Left kidney (tissue), 2 donors: ENCODE data around the gene MIDN. TPM values are rescaled to one million over a fixed set of nuclear protein-coding genes. Genes with fewer than 3 reads are reported as not detected.

Source experiments
- DNase-seq: peaks from one replicate; pipeline ENCODE4 v3.0.0-alpha.2; 2013
- polyA plus RNA-seq: library from polyadenylated mRNA; unstranded; fragments of 120-200 nt; gene quantifications from one replicate; pipeline ENCODE4 v1.2.1, GENCODE V29; 2013; ENCODE audit not compliant: insufficient read length

The MIDN gene
- polyA plus RNA-seq, 1 donor, result 43.8 TPM

GRCh38 chr19:1220477-1220930 is 27.9 kb upstream of the MIDN start:
- no peak for DNase-seq

- no peak for DNase-seq
Observed at GRCh38 chr19:1220976-1221903, 27.1 kb upstream of the MIDN start.

- no peak for DNase-seq
Observed at GRCh38 chr19:1221904-1222255, 26.5 kb upstream of the MIDN start.

GRCh38 chr19:1222394-1222793 is 26.0 kb upstream of the MIDN start:
- DNase-seq, result no peak

GRCh38 chr19:1223018-1223855 is 25.1 kb upstream of the MIDN start:
- DNase-seq, result no peak

- no peak for DNase-seq
Observed at GRCh38 chr19:1224047-1224825, 24.1 kb upstream of the MIDN start.

GRCh38 chr19:1224847-1225246 is 23.5 kb upstream of the MIDN start:
- no peak for DNase-seq

GRCh38 chr19:1225440-1226226 is 22.8 kb upstream of the MIDN start:
- DNase-seq, result no peak

GRCh38 chr19:1226227-1226518 is 22.2 kb upstream of the MIDN start:
- no peak for DNase-seq

GRCh38 chr19:1226522-1227303 is 21.7 kb upstream of the MIDN start:
- DNase-seq, result no peak

GRCh38 chr19:1227304-1228054 is 20.9 kb upstream of the MIDN start:
- no peak for DNase-seq

GRCh38 chr19:1228161-1228957 is 20.0 kb upstream of the MIDN start:
- no peak for DNase-seq

GRCh38 chr19:1229056-1229923 is 19.1 kb upstream of the MIDN start:
- DNase-seq, result no peak

GRCh38 chr19:1229924-1230782 is 18.2 kb upstream of the MIDN start:
- DNase-seq, result no peak

- no peak for DNase-seq
Observed at GRCh38 chr19:1230783-1231489, 17.4 kb upstream of the MIDN start.
